ENCODE data around the gene LRP1B.

Gene LRP1B

GRCh38 chr2:140275427-140275826, 1855.4 kb downstream of the LRP1B start:
- no peak for DNase-seq (ENCODE audit: extremely low spot score)
- TF ChIP-seq, protein P1, sequence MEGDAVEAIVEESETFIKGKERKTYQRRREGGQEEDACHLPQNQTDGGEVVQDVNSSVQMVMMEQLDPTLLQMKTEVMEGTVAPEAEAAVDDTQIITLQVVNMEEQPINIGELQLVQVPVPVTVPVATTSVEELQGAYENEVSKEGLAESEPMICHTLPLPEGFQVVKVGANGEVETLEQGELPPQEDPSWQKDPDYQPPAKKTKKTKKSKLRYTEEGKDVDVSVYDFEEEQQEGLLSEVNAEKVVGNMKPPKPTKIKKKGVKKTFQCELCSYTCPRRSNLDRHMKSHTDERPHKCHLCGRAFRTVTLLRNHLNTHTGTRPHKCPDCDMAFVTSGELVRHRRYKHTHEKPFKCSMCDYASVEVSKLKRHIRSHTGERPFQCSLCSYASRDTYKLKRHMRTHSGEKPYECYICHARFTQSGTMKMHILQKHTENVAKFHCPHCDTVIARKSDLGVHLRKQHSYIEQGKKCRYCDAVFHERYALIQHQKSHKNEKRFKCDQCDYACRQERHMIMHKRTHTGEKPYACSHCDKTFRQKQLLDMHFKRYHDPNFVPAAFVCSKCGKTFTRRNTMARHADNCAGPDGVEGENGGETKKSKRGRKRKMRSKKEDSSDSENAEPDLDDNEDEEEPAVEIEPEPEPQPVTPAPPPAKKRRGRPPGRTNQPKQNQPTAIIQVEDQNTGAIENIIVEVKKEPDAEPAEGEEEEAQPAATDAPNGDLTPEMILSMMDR (IDR thresholded peaks at IDR 0.05; ENCODE audit: control extremely low read depth, extremely low read depth, low read depth, missing control alignments) = no peak
- CTCF ChIA-PET = interaction anchor here (1.3 to 1.5 kb wide), 2 partner anchors 8 to 25 kb away, joined by 3 to 5 read pairs; no protein-coding TSS in a partner anchor
- POLR2A ChIA-PET = no interaction called here

- POLR2A ChIA-PET = no interaction called here
- CTCF ChIA-PET = interaction anchor here (1.3 to 1.5 kb wide), 2 partner anchors 9 to 26 kb away, joined by 3 to 5 read pairs; no protein-coding TSS in a partner anchor
- TF ChIP-seq, protein P1 (IDR thresholded peaks at IDR 0.05; ENCODE audit: control extremely low read depth, extremely low read depth, low read depth, missing control alignments) = no peak
- no peak for DNase-seq (ENCODE audit: extremely low spot score)
Measured at GRCh38 chr2:140274891-140275290, 1855.9 kb downstream of the LRP1B start.

DNA sequence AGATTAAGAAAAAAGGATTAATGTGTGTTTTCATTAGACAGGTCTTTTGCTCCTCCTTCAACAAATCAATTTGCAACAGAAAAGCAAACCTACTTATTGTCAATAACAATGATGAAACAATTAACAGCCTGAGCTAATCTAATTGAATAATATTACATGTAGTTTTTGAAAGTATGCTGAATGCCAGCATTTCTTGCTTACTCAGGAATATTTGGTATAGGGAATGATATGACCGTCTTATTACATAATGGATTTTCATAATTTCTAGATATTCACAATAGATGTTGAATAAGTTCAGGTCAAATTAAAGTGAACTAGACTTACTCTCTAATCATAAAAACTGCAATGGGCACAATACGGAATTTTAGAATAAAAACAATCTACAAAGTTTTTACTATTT, 1856.9 kb downstream of the LRP1B start:
- POLR2A ChIA-PET = no interaction called here
- CTCF ChIA-PET = interaction anchor here (1.5 kb wide), 1 partner anchor 10 kb away, joined by 3 read pairs; no protein-coding TSS in a partner anchor
- TF ChIP-seq, protein P1 (IDR thresholded peaks at IDR 0.05; ENCODE audit: control extremely low read depth, extremely low read depth, low read depth, missing control alignments) = no peak

DNA sequence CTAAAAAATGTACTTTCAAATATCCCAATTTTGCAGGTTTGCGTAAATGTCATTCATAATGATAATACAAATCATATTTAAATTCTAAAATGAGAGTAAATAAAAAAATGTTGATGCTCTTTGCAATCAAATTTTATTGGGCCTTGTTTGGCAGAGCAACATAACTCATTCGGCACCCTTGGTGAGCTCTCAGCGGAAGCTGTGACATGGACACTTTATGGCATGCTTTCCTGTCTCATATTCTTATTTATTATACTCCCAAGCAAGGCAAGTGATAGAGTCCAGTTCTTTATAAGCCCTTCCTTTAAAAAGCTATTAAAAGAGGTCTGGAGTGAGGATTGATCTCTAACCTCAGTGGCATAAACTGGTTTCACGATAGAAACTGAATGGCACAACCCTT, 1857.4 kb downstream of the LRP1B start:
- ChIA-PET POLR2A (no interaction called here), CTCF (no interaction called here)
- TF ChIP-seq, protein P1 (IDR thresholded peaks at IDR 0.05; ENCODE audit: control extremely low read depth, extremely low read depth, low read depth, missing control alignments) = no peak
- DNase-seq (ENCODE audit: extremely low spot score) = no peak

More for the DNA sequence above, 1856.9 kb downstream of the LRP1B start:
- DNase-seq (ENCODE audit: extremely low spot score) = no peak

DNA sequence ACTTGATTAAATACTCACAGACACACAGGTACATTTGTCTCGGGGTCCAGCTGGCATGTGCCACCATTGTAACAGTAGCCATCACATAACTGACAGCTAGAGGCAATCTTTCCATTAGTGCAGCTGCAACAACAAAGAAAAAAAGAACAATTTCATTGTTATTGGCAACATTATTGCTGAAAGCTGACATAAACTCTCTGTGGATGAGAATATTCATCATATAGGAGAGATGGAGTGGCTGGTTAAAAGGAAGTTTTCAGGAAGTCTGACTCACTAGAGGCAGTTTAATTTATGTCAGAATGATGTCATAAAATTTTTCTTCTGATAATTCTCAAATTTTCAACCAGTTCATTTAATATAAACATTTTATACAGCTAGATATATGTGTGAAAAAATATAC, 1860.6 kb downstream of the LRP1B start:
- DNase-seq (ENCODE audit: extremely low spot score) = no peak
- ChIA-PET POLR2A (no interaction called here), CTCF (no interaction called here)
- TF ChIP-seq, protein P1 (IDR thresholded peaks at IDR 0.05; ENCODE audit: control extremely low read depth, extremely low read depth, low read depth, missing control alignments) = no peak

- no peak for DNase-seq (ENCODE audit: extremely low spot score)
- CTCF ChIA-PET = no interaction called here
- TF ChIP-seq, protein P1 (IDR thresholded peaks at IDR 0.05; ENCODE audit: control extremely low read depth, extremely low read depth, low read depth, missing control alignments) = no peak
- POLR2A ChIA-PET = no interaction called here
Measured at GRCh38 chr2:140269000-140269399, 1861.8 kb downstream of the LRP1B start.

GRCh38 chr2:140262908-140263307, 1867.9 kb downstream of the LRP1B start:
- DNase-seq (ENCODE audit: extremely low spot score) = no peak
- TF ChIP-seq, protein P1 (IDR thresholded peaks at IDR 0.05; ENCODE audit: control extremely low read depth, extremely low read depth, low read depth, missing control alignments) = no peak
- ChIA-PET POLR2A (no interaction called here), CTCF (no interaction called here)

Data from GM10248 (cell line).